ENCODE measurements around the gene TTC6. TPM values are rescaled to one million over a fixed set of nuclear protein-coding genes. Genes with fewer than 3 reads are reported as not detected.

TTC6 gene
- total RNA-seq, 6 donors from 2014 or later, result 5.2 to 63.9 (median 10.8) TPM

DNA sequence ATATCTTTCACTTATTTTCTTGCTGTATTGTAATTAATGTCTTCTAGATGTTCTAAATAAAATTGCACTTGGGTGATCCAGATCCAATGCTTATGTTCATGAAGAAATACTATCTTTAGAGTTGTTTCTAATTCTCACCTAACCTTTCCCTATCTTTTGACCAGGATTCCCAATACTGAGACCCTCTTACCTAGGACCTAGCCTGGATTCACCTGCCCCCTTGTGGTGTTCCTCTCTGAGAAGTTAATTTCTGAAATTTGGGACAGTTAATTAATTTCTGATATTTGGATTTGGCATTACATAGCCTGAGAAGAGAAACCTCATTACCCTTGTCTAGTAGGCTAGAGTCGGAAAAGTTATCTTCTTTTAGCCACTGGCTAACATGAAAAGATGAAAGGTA, 29.9 kb upstream of the TTC6 start:
- no peak for ATAC-seq (ENCODE audit: low FRiP score in 2 of 2)

DNA sequence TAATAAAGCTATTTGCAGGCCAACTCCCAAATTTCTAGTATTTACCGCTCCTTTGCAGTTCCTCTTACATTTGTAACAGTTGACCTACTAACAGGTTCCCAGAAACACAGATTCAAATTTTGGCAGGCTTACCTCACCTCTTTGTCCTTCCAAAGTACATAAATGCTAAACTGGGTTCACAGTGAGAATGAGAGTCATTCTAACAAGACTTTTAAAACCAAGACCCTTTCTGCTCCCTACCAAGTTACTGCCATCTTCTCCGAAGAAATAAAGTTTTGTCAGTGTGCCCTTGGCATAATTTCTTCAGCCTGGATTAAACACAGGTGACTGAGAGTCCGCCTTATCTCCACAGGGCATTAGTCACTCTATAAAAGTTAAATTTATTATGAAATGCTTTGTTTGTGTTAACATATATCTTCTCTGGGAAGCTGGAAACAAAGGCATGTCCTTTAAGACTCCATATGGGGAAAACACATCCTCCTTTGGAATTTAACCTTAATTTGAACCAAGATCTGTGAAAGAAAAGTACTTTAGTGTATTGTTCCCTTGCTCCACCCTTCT, 28.5 kb upstream of the TTC6 start:
- ATAC-seq (ENCODE audit: low FRiP score in 2 of 2) (no peak), DNase-seq (no peak)
- peaks cover 0 to 6% (median 0%) of the 10 kb centered on the region in 4 donors for H3K4me1 ChIP-seq
- H3K9me3 ChIP-seq, result no peaks in the 10 kb centered on the region
- TF ChIP-seq POLR2A (IDR thresholded peaks at IDR 0.05) (peak in 1 of 4 donors; percentile 9), POLR2AphosphoS5 (IDR thresholded peaks at IDR 0.05) (no peak), EP300 (IDR thresholded peaks at IDR 0.05) (peak in 1 of 4 donors; percentile 45)
- TF ChIP-seq, protein P1, sequence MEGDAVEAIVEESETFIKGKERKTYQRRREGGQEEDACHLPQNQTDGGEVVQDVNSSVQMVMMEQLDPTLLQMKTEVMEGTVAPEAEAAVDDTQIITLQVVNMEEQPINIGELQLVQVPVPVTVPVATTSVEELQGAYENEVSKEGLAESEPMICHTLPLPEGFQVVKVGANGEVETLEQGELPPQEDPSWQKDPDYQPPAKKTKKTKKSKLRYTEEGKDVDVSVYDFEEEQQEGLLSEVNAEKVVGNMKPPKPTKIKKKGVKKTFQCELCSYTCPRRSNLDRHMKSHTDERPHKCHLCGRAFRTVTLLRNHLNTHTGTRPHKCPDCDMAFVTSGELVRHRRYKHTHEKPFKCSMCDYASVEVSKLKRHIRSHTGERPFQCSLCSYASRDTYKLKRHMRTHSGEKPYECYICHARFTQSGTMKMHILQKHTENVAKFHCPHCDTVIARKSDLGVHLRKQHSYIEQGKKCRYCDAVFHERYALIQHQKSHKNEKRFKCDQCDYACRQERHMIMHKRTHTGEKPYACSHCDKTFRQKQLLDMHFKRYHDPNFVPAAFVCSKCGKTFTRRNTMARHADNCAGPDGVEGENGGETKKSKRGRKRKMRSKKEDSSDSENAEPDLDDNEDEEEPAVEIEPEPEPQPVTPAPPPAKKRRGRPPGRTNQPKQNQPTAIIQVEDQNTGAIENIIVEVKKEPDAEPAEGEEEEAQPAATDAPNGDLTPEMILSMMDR (IDR thresholded peaks at IDR 0.05), result no peak
- no peaks in the 10 kb centered on the region for H3K36me3 ChIP-seq
- 34 to 37% methylated on average over 3 of the region's 3 CpGs for WGBS, 2 donors
- H3K4me3 ChIP-seq, result no peak overlapping the region
- no peaks in the 10 kb centered on the region for H3K27me3 ChIP-seq
- peak overlapping the region; percentile 42 to 59 (median 48) for H3K27ac ChIP-seq

More for the DNA sequence above, 29.9 kb upstream of the TTC6 start:
- no peaks in the 10 kb centered on the region for H3K36me3 ChIP-seq
- TF ChIP-seq, protein P1 (IDR thresholded peaks at IDR 0.05), result peak in 4 of 6 experiments; percentile 10 to 44 (median 24)
- no peak for TF ChIP-seq EP300 (IDR thresholded peaks at IDR 0.05)
- H3K9me3 ChIP-seq, result no peaks in the 10 kb centered on the region
- WGBS, 2 donors, result 75 to 84% methylated on average over 1 of the region's 1 CpG
- no peak for DNase-seq
- no peaks in the 10 kb centered on the region for H3K27me3 ChIP-seq
- peaks cover 0 to 6% (median 0%) of the 10 kb centered on the region in 4 donors for H3K4me1 ChIP-seq
- no peak overlapping the region for H3K27ac ChIP-seq
- H3K4me3 ChIP-seq, result no peak overlapping the region

DNA sequence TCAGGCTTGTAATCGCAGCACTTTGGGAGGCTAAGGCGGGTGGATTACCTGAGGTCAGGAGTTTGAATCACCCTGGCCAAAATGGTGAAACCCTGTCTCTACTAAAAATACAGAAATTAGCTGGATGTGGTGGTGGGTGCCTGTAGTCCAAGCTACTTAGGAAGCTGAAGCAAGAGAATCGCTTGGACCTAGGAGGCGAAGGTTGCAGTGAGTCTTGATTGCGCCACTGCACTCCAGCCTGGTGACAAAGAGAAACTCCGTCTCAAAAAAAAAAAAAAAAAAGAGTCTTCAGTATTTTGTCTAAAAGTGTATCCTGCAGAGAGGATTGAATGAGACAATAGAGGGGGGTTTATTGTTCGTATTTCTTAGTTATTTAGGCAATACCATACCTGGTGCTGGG, 25.7 kb upstream of the TTC6 start:
- Histone ChIP-seq H3K27ac (no peak overlapping the region), H3K36me3 (no peaks in the 10 kb centered on the region), H3K4me1 (peaks cover 0 to 6% (median 0%) of the 10 kb centered on the region in 4 donors), H3K9me3 (no peaks in the 10 kb centered on the region), H3K4me3 (no peak overlapping the region), H3K27me3 (no peaks in the 10 kb centered on the region)
- no peak for ATAC-seq (ENCODE audit: low FRiP score in 2 of 2)
- DNase-seq, result no peak
- TF ChIP-seq POLR2A (IDR thresholded peaks at IDR 0.05) (no peak), EP300 (IDR thresholded peaks at IDR 0.05) (no peak), POLR2AphosphoS5 (IDR thresholded peaks at IDR 0.05) (no peak)
- TF ChIP-seq, protein P1 (IDR thresholded peaks at IDR 0.05), result no peak
- WGBS, 2 donors, result 89 to 91% methylated on average over 7 of the region's 7 CpGs

DNA sequence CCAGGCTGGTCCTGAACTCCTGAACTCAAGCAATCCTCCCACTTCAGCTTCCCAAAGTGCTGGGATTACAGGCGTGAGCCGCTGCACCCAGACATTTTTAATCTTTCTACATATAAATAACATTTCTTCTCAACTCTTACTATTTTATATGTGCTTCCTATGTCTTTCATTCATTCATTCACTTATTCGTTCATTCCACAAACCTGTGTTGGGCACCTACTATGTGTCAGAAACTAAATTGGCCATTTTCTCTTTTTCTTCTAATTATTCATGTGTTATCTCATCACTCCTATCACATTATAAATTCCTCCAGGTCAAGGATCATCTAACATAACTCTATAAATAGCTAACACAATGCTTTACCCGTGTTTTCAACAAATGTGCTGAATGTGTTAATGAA, 24.0 kb upstream of the TTC6 start:
- Histone ChIP-seq H3K36me3 (no peaks in the 10 kb centered on the region), H3K27ac (no peak overlapping the region), H3K9me3 (no peaks in the 10 kb centered on the region), H3K4me3 (no peak overlapping the region), H3K27me3 (no peaks in the 10 kb centered on the region), H3K4me1 (peaks cover 0 to 6% (median 0%) of the 10 kb centered on the region in 4 donors)
- no peak for TF ChIP-seq POLR2A (IDR thresholded peaks at IDR 0.05)
- TF ChIP-seq EP300 (IDR thresholded peaks at IDR 0.05), result no peak
- TF ChIP-seq, protein P1 (IDR thresholded peaks at IDR 0.05), result no peak
- DNase-seq (no peak), ATAC-seq (ENCODE audit: low FRiP score in 2 of 2) (no peak)
- WGBS, 2 donors, result 86 to 90% methylated on average over 4 of the region's 4 CpGs

DNA sequence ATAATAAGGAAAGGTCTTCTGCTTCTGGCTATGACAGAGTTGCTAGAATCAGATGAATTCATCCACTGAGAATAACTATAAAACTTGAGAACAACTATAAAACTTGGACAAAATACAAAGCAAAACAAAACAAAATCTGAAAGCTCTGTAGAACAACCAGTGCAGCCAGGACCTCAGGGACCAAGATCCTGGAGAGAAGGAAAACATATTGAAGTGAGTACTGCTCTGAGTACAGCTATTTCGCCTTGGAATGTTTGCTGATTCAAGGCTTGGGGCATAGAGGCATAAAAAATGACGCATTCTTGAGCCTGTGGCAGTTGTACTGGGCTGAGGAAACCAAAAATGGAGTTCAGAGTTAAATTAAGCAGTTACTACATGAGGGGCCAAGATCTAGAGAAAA, 22.1 kb upstream of the TTC6 start:
- ATAC-seq (ENCODE audit: low FRiP score in 2 of 2), result no peak

More for the DNA sequence above, 22.1 kb upstream of the TTC6 start:
- Histone ChIP-seq H3K27me3 (no peaks in the 10 kb centered on the region), H3K4me3 (no peak overlapping the region), H3K9me3 (no peaks in the 10 kb centered on the region), H3K27ac (no peak overlapping the region), H3K36me3 (no peaks in the 10 kb centered on the region), H3K4me1 (no peaks in the 10 kb centered on the region)
- 59 to 70% methylated on average over 2 of the region's 2 CpGs for WGBS, 2 donors
- TF ChIP-seq POLR2A (IDR thresholded peaks at IDR 0.05) (no peak), EP300 (IDR thresholded peaks at IDR 0.05) (no peak), POLR2AphosphoS5 (IDR thresholded peaks at IDR 0.05) (no peak)
- TF ChIP-seq, protein P1 (IDR thresholded peaks at IDR 0.05), result no peak
- no peak for DNase-seq
